GM21515 (cell line): ENCODE results near the gene PTGS1.
"Not testable (repeated sequence)": the region's sequence is repeated elsewhere in the genome, so short reads cannot be mapped to it uniquely, and the experiment has no call there.

Experiments
- ATAC-seq: cut with Tn5 transposase; IDR thresholded peaks from one replicate; pipeline ENCODE4 v1.9.1; 2021; ENCODE audit not compliant: unreplicated experiment

The PTGS1 gene

GRCh38 chr9:122370869-122371755, at the start of gene PTGS1:
TSS of gene PTGS1 (plus strand) at chr9:122371024. CDS start at chr9:122371085, 61 bp downstream.
- ATAC-seq = peak; percentile 55

- ATAC-seq = no peak
Measured at GRCh38 chr9:122322553-122322952, 48.3 kb upstream of the PTGS1 start.

GRCh38 chr9:122324665-122325064, 46.2 kb upstream of the PTGS1 start:
- not testable (repeated sequence) for ATAC-seq

GRCh38 chr9:122325124-122325523, 45.7 kb upstream of the PTGS1 start:
- no peak for ATAC-seq

- no peak for ATAC-seq
Measured at GRCh38 chr9:122327175-122327574, 43.6 kb upstream of the PTGS1 start.

GRCh38 chr9:122329597-122329996, 41.2 kb upstream of the PTGS1 start:
- ATAC-seq = no peak

GRCh38 chr9:122330466-122330865, 40.4 kb upstream of the PTGS1 start:
- not testable (repeated sequence) for ATAC-seq

GRCh38 chr9:122331523-122331927, 39.3 kb upstream of the PTGS1 start:
- ATAC-seq = no peak

- no peak for ATAC-seq
Measured at GRCh38 chr9:122332083-122332482, 38.7 kb upstream of the PTGS1 start.

- no peak for ATAC-seq
Measured at GRCh38 chr9:122332644-122333043, 38.2 kb upstream of the PTGS1 start.

- ATAC-seq = no peak
Measured at GRCh38 chr9:122333169-122333808, 37.5 kb upstream of the PTGS1 start.

- ATAC-seq = no peak
Measured at GRCh38 chr9:122334916-122335315, 35.9 kb upstream of the PTGS1 start.

- ATAC-seq = no peak
Measured at GRCh38 chr9:122336189-122336588, 34.6 kb upstream of the PTGS1 start.

GRCh38 chr9:122336866-122337555, 33.8 kb upstream of the PTGS1 start:
- ATAC-seq = no peak

GRCh38 chr9:122337556-122337929, 33.3 kb upstream of the PTGS1 start:
- no peak for ATAC-seq

- ATAC-seq = no peak
Measured at GRCh38 chr9:122338536-122338935, 32.3 kb upstream of the PTGS1 start.

- no peak for ATAC-seq
Measured at GRCh38 chr9:122338994-122339393, 31.8 kb upstream of the PTGS1 start.

- ATAC-seq = no peak
Measured at GRCh38 chr9:122339579-122339978, 31.2 kb upstream of the PTGS1 start.

- no peak for ATAC-seq
Measured at GRCh38 chr9:122340161-122340560, 30.7 kb upstream of the PTGS1 start.

GRCh38 chr9:122342323-122343050, 28.3 kb upstream of the PTGS1 start:
- no peak for ATAC-seq
